ENCODE data around the gene KANSL1L. TPM values are rescaled to one million over a fixed set of nuclear protein-coding genes. Genes with fewer than 3 reads are reported as not detected.

Gene KANSL1L
- total RNA-seq, 1 donor from 2014 or later: 39.6 TPM

DNA sequence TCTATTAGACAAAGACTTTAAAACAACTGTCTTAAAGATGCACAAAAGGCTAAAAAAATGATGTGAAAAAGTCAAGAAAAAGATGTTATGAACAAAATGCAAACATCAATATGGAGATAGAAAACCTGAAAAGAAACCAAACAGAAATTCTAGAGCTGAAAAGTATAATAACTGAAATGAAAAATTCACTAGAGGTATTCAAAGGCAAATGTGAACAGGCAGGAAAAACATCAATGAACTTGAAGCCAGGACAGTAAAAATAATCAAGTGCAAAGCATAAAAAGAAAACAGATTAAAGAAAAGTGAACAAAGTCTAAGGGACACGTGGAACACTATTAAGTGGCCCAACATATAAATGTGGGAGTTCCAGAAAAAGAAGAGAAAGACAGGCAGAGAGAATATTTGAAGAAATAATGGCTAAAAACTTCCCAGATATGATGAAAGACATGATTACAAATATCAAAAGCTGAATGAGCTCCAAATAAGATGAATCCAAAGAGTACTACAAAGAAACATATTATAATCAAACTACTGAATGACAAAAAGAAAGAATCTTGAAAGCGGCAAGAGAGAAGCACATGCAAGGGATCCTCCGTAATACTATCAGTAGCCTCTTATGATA lies 57.5 kb downstream of the KANSL1L start:
- TF ChIP-seq, protein P1, sequence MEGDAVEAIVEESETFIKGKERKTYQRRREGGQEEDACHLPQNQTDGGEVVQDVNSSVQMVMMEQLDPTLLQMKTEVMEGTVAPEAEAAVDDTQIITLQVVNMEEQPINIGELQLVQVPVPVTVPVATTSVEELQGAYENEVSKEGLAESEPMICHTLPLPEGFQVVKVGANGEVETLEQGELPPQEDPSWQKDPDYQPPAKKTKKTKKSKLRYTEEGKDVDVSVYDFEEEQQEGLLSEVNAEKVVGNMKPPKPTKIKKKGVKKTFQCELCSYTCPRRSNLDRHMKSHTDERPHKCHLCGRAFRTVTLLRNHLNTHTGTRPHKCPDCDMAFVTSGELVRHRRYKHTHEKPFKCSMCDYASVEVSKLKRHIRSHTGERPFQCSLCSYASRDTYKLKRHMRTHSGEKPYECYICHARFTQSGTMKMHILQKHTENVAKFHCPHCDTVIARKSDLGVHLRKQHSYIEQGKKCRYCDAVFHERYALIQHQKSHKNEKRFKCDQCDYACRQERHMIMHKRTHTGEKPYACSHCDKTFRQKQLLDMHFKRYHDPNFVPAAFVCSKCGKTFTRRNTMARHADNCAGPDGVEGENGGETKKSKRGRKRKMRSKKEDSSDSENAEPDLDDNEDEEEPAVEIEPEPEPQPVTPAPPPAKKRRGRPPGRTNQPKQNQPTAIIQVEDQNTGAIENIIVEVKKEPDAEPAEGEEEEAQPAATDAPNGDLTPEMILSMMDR (IDR thresholded peaks at IDR 0.05): no peak
- Histone ChIP-seq H3K9me3 (peaks cover 21 to 51% of the 10 kb centered on the region in 2 donors), H3K4me3 (no peak overlapping the region), H3K27ac (no peak overlapping the region), H3K36me3 (peaks cover 15 to 38% of the 10 kb centered on the region in 2 donors), H3K4me1 (no peaks in the 10 kb centered on the region), H3K27me3 (no peaks in the 10 kb centered on the region)
- intact Hi-C loops (cut with DNase I): no loop called here
- no peak for DNase-seq (ENCODE audit: low spot score in 2 of 2)

DNA sequence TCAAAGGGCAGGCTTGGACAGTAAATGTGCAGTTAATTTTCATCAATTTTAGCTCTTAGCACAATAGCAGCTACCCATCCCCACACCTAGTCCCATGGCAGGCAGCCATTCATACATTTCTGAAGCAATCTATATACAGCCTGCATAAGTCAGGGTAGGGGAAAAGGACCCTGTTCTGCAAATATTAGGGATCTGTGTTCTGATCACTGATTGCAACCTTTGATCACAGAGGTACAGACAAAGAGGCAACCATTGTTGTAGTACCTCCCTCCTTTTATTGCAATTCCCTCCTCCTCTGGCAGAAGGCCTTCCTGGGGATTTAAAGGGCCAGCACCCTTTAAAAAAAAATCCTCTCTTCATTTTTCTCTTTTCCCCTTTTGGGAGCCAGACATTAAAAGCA lies 58.3 kb downstream of the KANSL1L start:
- Histone ChIP-seq H3K4me3 (no peak overlapping the region), H3K4me1 (no peaks in the 10 kb centered on the region), H3K9me3 (peaks cover 19 to 43% of the 10 kb centered on the region in 2 donors), H3K27me3 (no peaks in the 10 kb centered on the region), H3K27ac (no peak overlapping the region), H3K36me3 (peaks cover 15 to 31% of the 10 kb centered on the region in 2 donors)
- intact Hi-C loops (cut with DNase I): no loop called here
- TF ChIP-seq, protein P1 (IDR thresholded peaks at IDR 0.05): no peak
- DNase-seq (ENCODE audit: low spot score in 2 of 2): no peak

DNA sequence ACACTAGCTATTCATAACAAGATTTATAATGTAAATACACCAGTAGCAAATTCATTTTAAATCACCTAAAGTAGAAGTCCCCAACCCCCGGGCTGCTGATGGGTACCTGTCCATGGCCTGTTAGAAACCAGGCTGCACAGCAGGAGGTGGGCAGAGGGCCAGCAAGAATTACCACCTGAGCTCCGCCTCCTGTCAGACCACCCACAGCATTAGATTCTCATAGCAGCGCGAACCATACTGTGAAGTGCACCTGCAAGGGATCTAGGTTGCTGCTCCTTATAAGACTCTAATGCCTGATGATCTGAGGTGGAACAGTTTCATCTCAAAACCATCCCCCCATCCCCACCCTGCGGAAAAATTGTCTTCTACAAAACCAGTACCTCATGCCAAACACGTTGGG lies 71.3 kb downstream of the KANSL1L start:
- TF ChIP-seq, protein P1 (IDR thresholded peaks at IDR 0.05): no peak
- no peak overlapping the region for H3K4me3 ChIP-seq
- H3K27ac ChIP-seq: no peak overlapping the region
- no peaks in the 10 kb centered on the region for H3K27me3 ChIP-seq
- H3K4me1 ChIP-seq: no peaks in the 10 kb centered on the region
- H3K9me3 ChIP-seq: no peaks in the 10 kb centered on the region
- H3K36me3 ChIP-seq: peaks cover 5 to 19% of the 10 kb centered on the region in 2 donors
- intact Hi-C loops (cut with DNase I): no loop called here
- no peak for DNase-seq (ENCODE audit: low spot score in 2 of 2)

DNA sequence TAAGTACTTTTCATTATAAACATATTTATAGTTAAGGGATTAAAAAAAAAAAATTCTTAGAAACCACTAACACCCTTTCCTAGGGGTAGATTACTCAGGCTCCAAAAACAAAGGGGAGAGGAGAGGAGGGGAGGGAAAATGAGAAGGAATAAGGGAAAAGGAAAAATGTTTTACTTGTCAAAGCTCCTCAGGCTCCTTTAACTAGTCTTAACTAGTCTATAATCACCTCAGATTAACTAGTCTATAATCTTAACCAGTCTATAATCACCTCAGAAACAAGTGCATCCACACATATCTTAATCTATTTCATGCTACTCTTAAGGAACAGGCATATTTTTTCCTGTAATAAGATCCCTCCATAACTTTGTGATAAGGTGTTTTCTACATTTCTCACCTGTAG lies 76.4 kb downstream of the KANSL1L start:
- intact Hi-C loops (cut with DNase I): no loop called here
- TF ChIP-seq, protein P1 (IDR thresholded peaks at IDR 0.05): no peak
- DNase-seq (ENCODE audit: low spot score in 2 of 2): no peak

DNA sequence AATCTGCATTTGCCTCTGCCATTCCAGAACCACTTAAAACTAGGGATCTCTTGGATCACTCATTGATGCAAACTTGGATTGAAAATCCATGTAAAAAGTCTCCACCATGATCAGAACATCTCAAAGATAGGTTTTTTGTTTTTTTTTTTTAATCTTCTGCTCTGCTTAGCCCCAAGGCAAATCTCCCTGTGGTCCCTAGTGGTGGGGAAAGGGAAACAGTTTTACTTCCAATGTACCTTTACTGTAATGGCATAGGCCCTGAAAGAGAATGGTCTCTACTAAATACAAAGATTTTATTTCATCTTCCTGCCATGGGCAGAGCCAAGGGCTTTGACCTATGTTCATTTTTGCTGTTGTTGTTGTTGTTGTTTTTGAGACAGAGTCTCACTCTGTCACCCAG lies 78.4 kb downstream of the KANSL1L start:
- DNase-seq (ENCODE audit: low spot score in 2 of 2): no peak
- intact Hi-C loops (cut with DNase I): no loop called here
- Histone ChIP-seq H3K4me3 (no peak overlapping the region), H3K9me3 (no peaks in the 10 kb centered on the region), H3K27ac (no peak overlapping the region), H3K27me3 (no peaks in the 10 kb centered on the region), H3K36me3 (peaks cover 0 to 4% of the 10 kb centered on the region in 2 donors), H3K4me1 (no peaks in the 10 kb centered on the region)
- TF ChIP-seq, protein P1 (IDR thresholded peaks at IDR 0.05): no peak

More for the DNA sequence above, 76.4 kb downstream of the KANSL1L start:
- no peak overlapping the region for H3K4me3 ChIP-seq
- H3K4me1 ChIP-seq: no peaks in the 10 kb centered on the region
- H3K9me3 ChIP-seq: no peaks in the 10 kb centered on the region
- H3K27me3 ChIP-seq: no peaks in the 10 kb centered on the region
- no peaks in the 10 kb centered on the region for H3K36me3 ChIP-seq
- no peak overlapping the region for H3K27ac ChIP-seq

DNA sequence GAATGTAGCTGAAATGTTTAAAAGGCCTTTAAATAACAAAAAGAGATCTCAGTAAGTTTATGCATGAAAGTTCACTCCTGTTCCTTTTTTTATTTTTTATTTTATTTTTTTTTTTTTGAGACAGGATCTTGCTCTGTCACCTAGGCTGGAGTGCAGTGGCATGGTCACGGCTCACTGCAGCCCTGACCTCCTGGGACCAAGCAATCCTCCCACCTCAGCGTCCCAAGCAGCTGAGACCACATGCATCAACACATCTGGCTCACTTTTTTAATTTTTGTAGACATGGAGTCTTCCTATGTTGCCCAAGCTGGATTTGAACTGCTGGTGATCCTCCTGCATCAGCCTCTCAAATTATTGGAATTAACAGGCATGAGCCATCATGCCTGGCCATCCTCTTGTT lies 84.3 kb downstream of the KANSL1L start:
- intact Hi-C loops (cut with DNase I): no loop called here
- no peak for DNase-seq (ENCODE audit: low spot score in 2 of 2)
- Histone ChIP-seq H3K36me3 (peaks cover 0 to 4% of the 10 kb centered on the region in 2 donors), H3K27ac (no peak overlapping the region), H3K4me1 (no peaks in the 10 kb centered on the region), H3K27me3 (no peaks in the 10 kb centered on the region), H3K9me3 (no peaks in the 10 kb centered on the region), H3K4me3 (no peak overlapping the region)
- TF ChIP-seq, protein P1 (IDR thresholded peaks at IDR 0.05): no peak
